DND-41 (cell line): ENCODE results near the gene NECAB3.

Experiments used
- ATAC-seq: fragments of 200-7000 bp; cut with Tn5 transposase; 3 replicates; pipeline ENCODE4 v1.9.1; 2021; ENCODE audit warnings: low read depth; ENCODE audit not compliant: insufficient read depth
- DNase-seq: peaks from one replicate; pipeline ENCODE4 v3.0.0-alpha.2; 2020
- H2AFZ ChIP-seq: 2 replicates; pipeline ENCODE4 v1.6.0; 2012; ENCODE audit warnings: low read depth, low read length
- H3K27ac ChIP-seq: 2 replicates; pipeline ENCODE4 v1.5.1; 2012; ENCODE audit warnings: low read length, inconsistent platforms
- H3K27me3 ChIP-seq: fragments of 200-600 bp; sonication (generic); 2 replicates; pipeline ENCODE4 v1.6.0; 2012; ENCODE audit warnings: low read length, mild to moderate bottlenecking, inconsistent platforms; ENCODE audit not compliant: insufficient read depth, poor library complexity
- H3K36me3 ChIP-seq: 2 replicates; pipeline ENCODE4 v1.5.1; 2012; ENCODE audit warnings: low read length, inconsistent platforms; ENCODE audit not compliant: insufficient read depth
- H3K4me1 ChIP-seq: 2 replicates; pipeline ENCODE4 v1.5.1; 2012; ENCODE audit warnings: mild to moderate bottlenecking, low read length; ENCODE audit not compliant: insufficient read depth
- H3K4me2 ChIP-seq: 2 replicates; pipeline ENCODE4 v1.6.0; 2012; ENCODE audit warnings: mild to moderate bottlenecking, moderate library complexity, low read length, inconsistent platforms; ENCODE audit not compliant: insufficient read depth
- H3K4me3 ChIP-seq, 2 experiments: fragments of 200-600 bp in 1 of 2; shearing (Covaris generic) in 1 of 2; 2 replicates each; pipeline ENCODE4 v1.5.1; 2012 to 2016; ENCODE audit warnings: inconsistent platforms in 2 of 2, low read length in 2 of 2, mild to moderate bottlenecking in 2 of 2, low read depth in 1 of 2, moderate library complexity in 1 of 2
- H3K79me2 ChIP-seq: 2 replicates; pipeline ENCODE4 v1.6.0; 2012; ENCODE audit warnings: low read length, inconsistent platforms; ENCODE audit not compliant: insufficient read depth
- H3K9ac ChIP-seq: 2 replicates; pipeline ENCODE4 v1.6.0; 2012; ENCODE audit warnings: low read depth, mild to moderate bottlenecking, inconsistent platforms, low read length, moderate library complexity
- H3K9me3 ChIP-seq: 2 replicates; pipeline ENCODE4 v1.5.1; 2012; ENCODE audit warnings: low read length, moderate library complexity, mild to moderate bottlenecking, inconsistent platforms; ENCODE audit not compliant: insufficient read depth, severe bottlenecking
- H4K20me1 ChIP-seq: 2 replicates; pipeline ENCODE4 v1.6.0; 2012; ENCODE audit warnings: low read length; ENCODE audit not compliant: insufficient read depth
- EZH2 ChIP-seq: IDR thresholded peaks from 3 replicates; pipeline ENCODE4 v1.6.1; 2012; ENCODE audit warnings: borderline replicate concordance, low read depth, mild to moderate bottlenecking, moderate library complexity, low read length, inconsistent platforms; ENCODE audit not compliant: severe bottlenecking
- TF ChIP-seq, protein P1 (sequence below): IDR thresholded peaks from 2 replicates; pipeline ENCODE4 v1.5.1; 2012; ENCODE audit warnings: borderline replicate concordance, low read length, moderate library complexity, mild to moderate bottlenecking; ENCODE audit not compliant: poor library complexity, severe bottlenecking; ENCODE audit errors: extremely low read depth

NECAB3 gene

DNA sequence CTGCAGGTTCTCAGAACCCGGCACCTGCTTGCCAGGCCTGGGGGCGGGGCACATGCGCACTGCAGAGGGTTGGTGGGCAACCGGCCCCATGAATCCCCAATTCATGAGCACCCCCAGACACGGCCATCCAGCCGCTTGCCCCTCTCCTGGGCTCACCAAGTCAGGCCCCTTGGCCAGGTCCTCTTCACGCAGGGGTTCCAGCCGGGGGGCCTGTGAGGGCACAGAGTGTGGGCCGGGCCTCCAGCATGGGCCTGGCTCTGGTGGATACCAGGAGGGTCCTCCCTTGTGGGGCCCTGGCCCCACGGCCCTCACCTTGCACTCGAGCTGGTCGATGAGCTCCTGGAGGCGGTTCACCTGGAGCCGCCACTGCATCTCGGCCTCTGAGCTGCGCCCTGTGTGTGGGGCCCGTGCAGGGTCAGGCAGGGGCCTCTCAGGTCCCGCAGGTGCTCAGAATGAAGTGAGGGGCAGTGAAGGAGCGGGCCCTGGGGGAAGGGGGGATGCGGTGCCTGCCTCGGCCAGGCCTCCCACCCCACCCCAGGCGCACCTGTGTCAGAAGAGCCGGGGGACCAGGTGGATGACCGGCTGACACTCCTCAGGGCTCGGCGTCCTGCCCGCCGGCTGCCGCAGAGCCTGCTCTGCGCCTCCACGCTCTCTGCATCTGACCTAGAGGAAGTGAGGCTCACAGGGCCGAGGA lies 14.7 kb downstream of the NECAB3 start:
- DNase-seq (no peak), ATAC-seq (no peak)
- no peak overlapping the region for H3K9ac ChIP-seq
- H3K27ac ChIP-seq, result no peak overlapping the region
- TF ChIP-seq EZH2, result no peak
- no peaks in the 10 kb centered on the region for H3K79me2 ChIP-seq
- no peaks in the 10 kb centered on the region for H3K9me3 ChIP-seq
- no peak overlapping the region for H2AFZ ChIP-seq
- no peak overlapping the region for H3K4me2 ChIP-seq
- peaks cover 3% of the 10 kb centered on the region; the same call in 1 of the 2 replicates for H3K36me3 ChIP-seq
- H4K20me1 ChIP-seq, result no peaks in the 10 kb centered on the region
- H3K27me3 ChIP-seq, result no peaks in the 10 kb centered on the region
- peaks cover 18% of the 10 kb centered on the region for H3K4me1 ChIP-seq
- no peak overlapping the region for H3K4me3 ChIP-seq

DNA sequence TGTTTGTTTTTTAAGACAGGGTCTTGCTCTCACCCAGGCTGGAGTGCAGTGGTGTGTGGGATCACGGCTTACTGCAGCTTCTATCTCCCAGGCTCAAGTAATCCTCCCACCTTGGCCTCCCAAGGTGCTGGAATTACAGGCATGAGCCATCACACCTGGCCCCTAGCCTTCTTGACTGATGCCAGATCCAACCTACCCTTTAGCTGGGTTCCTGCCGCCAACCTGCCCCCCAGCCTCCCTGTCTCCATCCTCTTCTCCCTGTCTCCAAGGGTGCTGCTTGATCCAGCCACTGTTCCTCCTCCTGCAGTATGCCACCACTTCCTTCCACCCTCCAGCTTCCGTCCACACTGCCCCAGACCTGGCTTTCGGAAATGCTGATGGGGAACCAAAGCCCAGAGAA lies 15.3 kb downstream of the NECAB3 start:
- Histone ChIP-seq H3K4me1 (peaks cover 12% of the 10 kb centered on the region), H3K27ac (no peak overlapping the region), H3K4me2 (no peak overlapping the region), H3K27me3 (no peaks in the 10 kb centered on the region), H2AFZ (no peak overlapping the region), H3K9ac (no peak overlapping the region), H3K79me2 (no peaks in the 10 kb centered on the region), H3K36me3 (peaks cover 3% of the 10 kb centered on the region; the same call in 1 of the 2 replicates), H4K20me1 (no peaks in the 10 kb centered on the region), H3K9me3 (no peaks in the 10 kb centered on the region), H3K4me3 (no peak overlapping the region)
- ATAC-seq (no peak), DNase-seq (no peak)
- TF ChIP-seq, protein P1, sequence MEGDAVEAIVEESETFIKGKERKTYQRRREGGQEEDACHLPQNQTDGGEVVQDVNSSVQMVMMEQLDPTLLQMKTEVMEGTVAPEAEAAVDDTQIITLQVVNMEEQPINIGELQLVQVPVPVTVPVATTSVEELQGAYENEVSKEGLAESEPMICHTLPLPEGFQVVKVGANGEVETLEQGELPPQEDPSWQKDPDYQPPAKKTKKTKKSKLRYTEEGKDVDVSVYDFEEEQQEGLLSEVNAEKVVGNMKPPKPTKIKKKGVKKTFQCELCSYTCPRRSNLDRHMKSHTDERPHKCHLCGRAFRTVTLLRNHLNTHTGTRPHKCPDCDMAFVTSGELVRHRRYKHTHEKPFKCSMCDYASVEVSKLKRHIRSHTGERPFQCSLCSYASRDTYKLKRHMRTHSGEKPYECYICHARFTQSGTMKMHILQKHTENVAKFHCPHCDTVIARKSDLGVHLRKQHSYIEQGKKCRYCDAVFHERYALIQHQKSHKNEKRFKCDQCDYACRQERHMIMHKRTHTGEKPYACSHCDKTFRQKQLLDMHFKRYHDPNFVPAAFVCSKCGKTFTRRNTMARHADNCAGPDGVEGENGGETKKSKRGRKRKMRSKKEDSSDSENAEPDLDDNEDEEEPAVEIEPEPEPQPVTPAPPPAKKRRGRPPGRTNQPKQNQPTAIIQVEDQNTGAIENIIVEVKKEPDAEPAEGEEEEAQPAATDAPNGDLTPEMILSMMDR, result no peak
- no peak for TF ChIP-seq EZH2

DNA sequence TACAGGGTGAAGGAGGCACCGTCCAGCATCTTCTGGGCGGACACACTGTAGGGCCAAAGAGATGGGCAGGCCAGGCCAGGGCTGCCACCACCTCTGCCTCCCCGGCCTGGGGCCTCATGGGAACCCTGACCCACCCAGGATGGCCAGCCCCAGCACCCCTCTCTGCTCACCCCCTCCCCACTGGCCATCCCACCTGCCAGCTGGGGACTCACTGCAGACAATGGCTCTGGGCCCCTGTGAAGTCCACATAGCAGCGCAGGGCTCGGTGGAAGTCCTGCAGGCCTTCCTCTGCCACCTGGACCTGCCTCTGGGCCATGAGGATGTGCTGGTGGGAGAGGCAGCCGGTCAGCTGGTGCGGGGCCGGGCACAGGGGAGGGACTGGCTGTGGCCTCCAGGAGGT lies 15.7 kb downstream of the NECAB3 start:
- DNase-seq (no peak), ATAC-seq (no peak)
- no peaks in the 10 kb centered on the region for H3K79me2 ChIP-seq
- H3K27me3 ChIP-seq, result no peaks in the 10 kb centered on the region
- no peak overlapping the region for H3K4me3 ChIP-seq
- H3K4me1 ChIP-seq, result peaks cover 10% of the 10 kb centered on the region
- H3K27ac ChIP-seq, result no peak overlapping the region
- H4K20me1 ChIP-seq, result no peaks in the 10 kb centered on the region
- peaks cover 3% of the 10 kb centered on the region; the same call in 1 of the 2 replicates for H3K36me3 ChIP-seq
- no peak for TF ChIP-seq EZH2
- TF ChIP-seq, protein P1, result no peak
- H3K9ac ChIP-seq, result no peak overlapping the region
- no peak overlapping the region for H3K4me2 ChIP-seq
- H3K9me3 ChIP-seq, result no peaks in the 10 kb centered on the region
- no peak overlapping the region for H2AFZ ChIP-seq

DNA sequence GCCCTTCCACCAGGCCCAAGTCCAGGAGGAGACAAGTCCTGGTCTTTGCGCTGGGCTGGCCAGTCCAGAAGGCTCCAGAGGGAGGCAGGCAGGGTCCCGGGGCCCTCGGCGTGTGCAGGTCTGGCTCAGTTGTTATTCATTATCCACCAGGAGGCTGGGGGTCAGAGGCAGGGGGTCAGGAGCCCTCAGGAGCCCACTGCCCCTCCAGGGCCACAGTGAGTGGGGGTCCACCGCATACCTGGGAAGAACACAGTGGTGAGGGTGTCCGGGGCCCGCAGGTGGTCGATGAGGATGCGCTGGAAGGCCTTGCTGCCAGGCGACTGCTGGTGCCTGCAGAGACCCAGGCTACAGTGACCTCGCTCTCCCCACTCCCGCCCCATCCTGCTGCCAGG lies 16.5 kb downstream of the NECAB3 start:
- Histone ChIP-seq H3K9me3 (no peaks in the 10 kb centered on the region), H2AFZ (no peak overlapping the region), H3K4me3 (no peak overlapping the region), H4K20me1 (no peaks in the 10 kb centered on the region), H3K36me3 (peaks cover 3% of the 10 kb centered on the region; the same call in 1 of the 2 replicates), H3K4me1 (peaks cover 3% of the 10 kb centered on the region), H3K27ac (no peak overlapping the region), H3K79me2 (no peaks in the 10 kb centered on the region), H3K9ac (no peak overlapping the region), H3K27me3 (no peaks in the 10 kb centered on the region), H3K4me2 (no peak overlapping the region)
- ATAC-seq, result no peak
- no peak for DNase-seq
- TF ChIP-seq EZH2, result no peak
- TF ChIP-seq, protein P1, result no peak
